Measurements from ENCODE around the gene KRT31.

- TF ChIP-seq, protein P1, sequence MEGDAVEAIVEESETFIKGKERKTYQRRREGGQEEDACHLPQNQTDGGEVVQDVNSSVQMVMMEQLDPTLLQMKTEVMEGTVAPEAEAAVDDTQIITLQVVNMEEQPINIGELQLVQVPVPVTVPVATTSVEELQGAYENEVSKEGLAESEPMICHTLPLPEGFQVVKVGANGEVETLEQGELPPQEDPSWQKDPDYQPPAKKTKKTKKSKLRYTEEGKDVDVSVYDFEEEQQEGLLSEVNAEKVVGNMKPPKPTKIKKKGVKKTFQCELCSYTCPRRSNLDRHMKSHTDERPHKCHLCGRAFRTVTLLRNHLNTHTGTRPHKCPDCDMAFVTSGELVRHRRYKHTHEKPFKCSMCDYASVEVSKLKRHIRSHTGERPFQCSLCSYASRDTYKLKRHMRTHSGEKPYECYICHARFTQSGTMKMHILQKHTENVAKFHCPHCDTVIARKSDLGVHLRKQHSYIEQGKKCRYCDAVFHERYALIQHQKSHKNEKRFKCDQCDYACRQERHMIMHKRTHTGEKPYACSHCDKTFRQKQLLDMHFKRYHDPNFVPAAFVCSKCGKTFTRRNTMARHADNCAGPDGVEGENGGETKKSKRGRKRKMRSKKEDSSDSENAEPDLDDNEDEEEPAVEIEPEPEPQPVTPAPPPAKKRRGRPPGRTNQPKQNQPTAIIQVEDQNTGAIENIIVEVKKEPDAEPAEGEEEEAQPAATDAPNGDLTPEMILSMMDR (IDR thresholded peaks at IDR 0.05 in 2 of 3, conservative IDR thresholded peaks at IDR 0.05 in 1 of 3; ENCODE audit: borderline replicate concordance in 1 of 3, insufficient read depth in 1 of 3, low read depth in 2 of 3, low read length in 2 of 3) = no peak
- TF ChIP-seq POLR2AphosphoS5 (IDR thresholded peaks at IDR 0.05; ENCODE audit: low read depth, low read length) = no peak
- TF ChIP-seq SRF (IDR thresholded peaks at IDR 0.05; ENCODE audit: low read depth) = no peak
- TF ChIP-seq EZH2 (IDR thresholded peaks at IDR 0.05) = no peak
Observed at GRCh38 chr17:41446806-41447205, 49.4 kb upstream of the KRT31 start.

Measured in HCT116 (cell line).